Activated naive CD4-positive, alpha-beta T cell treated with anti-CD3 and anti-CD28 coated beads for 36 hours (primary cell): ENCODE results near the gene WDFY2. TPM values are rescaled to one million over a fixed set of nuclear protein-coding genes. Genes with fewer than 3 reads are reported as not detected.

Source experiments
- CTCF ChIA-PET: fragments of 350-600 bp; sonication (Branson Sonifier 250); formaldehyde crosslinking; loops from one replicate; lab custom pipeline; 2021; ENCODE audit warnings: antibody characterized with exemption; lab: Charles Lee
- DNase-seq: peaks from one replicate; pipeline ENCODE4 v3.0.0-alpha.2; 2020
- H3K27ac Mint-ChIP-seq: one replicate; pipeline ENCODE4 v1.8.0; 2021; ENCODE audit warnings: mild to moderate bottlenecking, mixed read lengths
- H3K27me3 Mint-ChIP-seq: one replicate; pipeline ENCODE4 v1.8.0; 2021; ENCODE audit warnings: low read depth, mixed read lengths
- H3K36me3 Mint-ChIP-seq: one replicate; pipeline ENCODE4 v1.8.0; 2021; ENCODE audit warnings: low read depth, mixed read lengths
- H3K4me1 Mint-ChIP-seq: one replicate; pipeline ENCODE4 v1.8.0; 2021; ENCODE audit warnings: low read depth, mixed read lengths
- H3K4me3 Mint-ChIP-seq: one replicate; pipeline ENCODE4 v1.8.0; 2021; ENCODE audit warnings: mild to moderate bottlenecking, moderate library complexity, mixed read lengths
- H3K9me3 Mint-ChIP-seq: one replicate; pipeline ENCODE4 v1.8.0; 2021; ENCODE audit warnings: mixed read lengths
- intact Hi-C: fragments of 100-400 bp; cut with micrococcal nuclease; formaldehyde crosslinking; loops from one replicate; pipeline ENCODE4 v1.15.1; 2023
- total RNA-seq, 2 experiments: library from RNA; stranded (reverse); gene quantifications; one replicate each; pipeline ENCODE4 v1.2.3, GENCODE V29; 2021

The WDFY2 gene
- total RNA-seq, 2 experiments from 2014 or later = 8.3 to 11.3 TPM

DNA sequence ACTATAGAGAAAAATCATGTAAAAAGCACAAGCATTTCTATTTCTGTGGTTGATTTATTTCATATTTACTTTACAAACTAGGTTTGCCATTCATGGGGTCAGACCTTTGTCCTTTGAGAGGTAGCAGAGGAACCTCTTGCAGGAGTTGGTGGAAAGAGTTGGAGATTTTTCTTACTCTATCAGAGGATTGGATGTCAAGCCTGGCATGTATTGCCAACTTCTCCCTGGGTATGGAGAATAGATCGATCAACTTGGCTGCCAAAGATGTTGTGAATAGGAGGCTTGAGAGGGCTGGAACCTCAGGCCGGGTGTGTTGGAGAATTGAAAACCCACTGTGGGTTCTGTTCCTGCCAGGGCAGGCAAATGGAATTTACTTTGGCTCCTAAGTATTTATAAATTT, 81.2 kb downstream of the WDFY2 start:
- H3K27me3 Mint-ChIP-seq = no peaks in the 10 kb centered on the region
- CTCF ChIA-PET = no interaction called here

DNA sequence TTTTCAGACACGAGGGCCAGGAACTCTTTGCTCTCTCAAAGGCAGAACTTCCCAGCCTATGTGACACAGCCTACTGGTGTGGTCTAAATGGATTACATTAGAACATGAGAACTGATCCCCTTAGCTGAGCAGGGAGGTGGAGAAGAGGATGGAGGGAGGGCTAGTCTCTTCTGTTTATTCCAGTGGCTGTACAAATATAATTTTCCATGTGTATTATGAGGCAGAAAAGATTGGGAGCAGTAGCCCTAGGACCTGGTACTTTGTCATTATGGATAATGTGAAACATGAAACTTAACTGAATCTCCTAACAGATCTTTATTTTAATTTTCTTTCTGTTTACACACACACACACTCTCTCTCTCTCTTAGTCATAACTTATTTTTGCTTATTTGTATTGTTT, 82.1 kb downstream of the WDFY2 start:
- no peak for DNase-seq
- CTCF ChIA-PET = no interaction called here
- Mint-ChIP-seq H3K27me3 (no peaks in the 10 kb centered on the region), H3K4me3 (no peak overlapping the region), H3K4me1 (peaks cover 18% of the 10 kb centered on the region), H3K36me3 (peaks cover 3% of the 10 kb centered on the region), H3K27ac (no peak overlapping the region), H3K9me3 (peaks cover 4% of the 10 kb centered on the region)
- intact Hi-C loops = no loop called here

More for the DNA sequence above, 81.2 kb downstream of the WDFY2 start:
- Mint-ChIP-seq H3K4me1 (peaks cover 18% of the 10 kb centered on the region), H3K4me3 (no peak overlapping the region), H3K27ac (no peak overlapping the region), H3K9me3 (no peaks in the 10 kb centered on the region), H3K36me3 (peaks cover 3% of the 10 kb centered on the region)
- DNase-seq = no peak
- intact Hi-C loops = no loop called here

DNA sequence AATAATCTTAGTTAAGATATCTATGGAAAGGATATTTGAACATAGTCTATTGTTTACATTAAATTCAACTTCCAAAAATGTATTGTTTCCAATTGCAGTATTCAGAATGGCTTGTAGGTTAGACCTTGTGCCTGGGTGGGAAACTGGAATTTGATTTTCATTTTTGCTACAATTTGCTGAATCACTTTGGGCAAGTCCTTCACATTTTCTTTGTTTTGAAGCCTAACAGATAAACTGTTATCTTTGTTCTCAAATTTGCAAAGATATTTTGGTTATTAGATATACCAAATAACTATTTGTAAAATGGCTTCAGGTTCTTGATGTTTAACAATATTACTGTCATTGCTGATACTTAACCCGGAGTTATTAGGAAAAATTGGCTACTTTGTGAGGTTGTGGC, 82.6 kb downstream of the WDFY2 start:
- CTCF ChIA-PET = no interaction called here

DNA sequence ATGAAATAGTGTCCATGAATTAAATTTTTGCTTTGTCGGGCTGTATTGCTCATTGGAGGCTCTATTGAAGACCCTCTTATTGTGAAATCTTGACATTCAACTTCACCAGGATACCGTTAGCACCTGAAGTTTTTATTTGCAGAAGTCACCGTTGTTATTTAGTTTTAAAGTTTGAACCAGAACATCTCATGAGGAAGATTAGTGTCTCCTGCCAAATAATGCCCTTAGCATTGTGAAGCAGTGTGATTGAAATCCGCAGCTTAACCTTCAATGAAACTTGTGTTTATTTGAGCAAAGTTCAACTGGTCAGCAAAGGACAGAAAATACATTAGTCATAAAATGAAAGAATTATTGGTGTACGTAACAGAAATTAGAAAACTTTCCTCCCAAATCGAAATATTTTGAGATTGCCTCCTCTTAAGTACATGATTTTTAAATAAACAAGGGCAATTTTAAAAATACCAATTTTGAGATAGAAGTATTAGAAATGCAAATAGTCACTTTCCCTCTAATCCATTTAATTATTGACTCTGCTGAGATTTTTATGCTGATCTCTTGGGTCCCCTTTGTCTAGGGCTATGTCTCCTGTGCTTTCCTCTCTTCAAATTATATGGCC, 84.4 kb downstream of the WDFY2 start:
- H3K36me3 Mint-ChIP-seq = peaks cover 6% of the 10 kb centered on the region
- no peak overlapping the region for H3K27ac Mint-ChIP-seq
- no peak overlapping the region for H3K4me3 Mint-ChIP-seq
- CTCF ChIA-PET = interaction anchor here (0.8 kb wide), 1 partner anchor 89 kb away, joined by 3 read pairs; no protein-coding TSS in a partner anchor
- DNase-seq = no peak
- H3K4me1 Mint-ChIP-seq = peaks cover 14% of the 10 kb centered on the region
- H3K9me3 Mint-ChIP-seq = peaks cover 8% of the 10 kb centered on the region
- H3K27me3 Mint-ChIP-seq = no peaks in the 10 kb centered on the region
- intact Hi-C loops = no loop called here

More for the DNA sequence above, 82.6 kb downstream of the WDFY2 start:
- Mint-ChIP-seq H3K4me1 (peaks cover 18% of the 10 kb centered on the region), H3K4me3 (no peak overlapping the region), H3K27me3 (no peaks in the 10 kb centered on the region), H3K27ac (no peak overlapping the region), H3K9me3 (peaks cover 4% of the 10 kb centered on the region), H3K36me3 (peaks cover 4% of the 10 kb centered on the region)
- no peak for DNase-seq
- intact Hi-C loops = no loop called here

DNA sequence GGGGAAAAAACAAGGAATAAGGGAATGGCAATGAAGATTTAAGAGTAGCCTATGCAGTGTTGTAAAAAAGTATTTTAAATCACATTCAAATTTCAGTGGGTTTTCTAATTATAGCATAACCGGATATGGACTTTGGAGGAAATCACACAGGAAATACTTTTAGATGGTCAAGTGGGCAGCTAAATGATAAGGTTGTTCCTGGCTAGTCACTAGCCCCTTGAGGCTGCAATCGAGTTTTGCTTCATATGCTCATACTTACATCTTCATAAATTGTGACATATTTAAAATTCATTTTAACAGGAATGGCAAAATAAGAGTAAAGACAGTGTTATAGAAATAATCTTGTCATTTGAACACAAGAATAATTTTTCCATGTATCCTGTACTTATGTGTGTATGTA, 88.9 kb downstream of the WDFY2 start:
- peaks cover 8% of the 10 kb centered on the region for H3K9me3 Mint-ChIP-seq
- intact Hi-C loops = no loop called here
- CTCF ChIA-PET = no interaction called here
- no peak for DNase-seq
- H3K27ac Mint-ChIP-seq = no peak overlapping the region
- no peak overlapping the region for H3K4me3 Mint-ChIP-seq
- no peaks in the 10 kb centered on the region for H3K27me3 Mint-ChIP-seq
- H3K4me1 Mint-ChIP-seq = peaks cover 1% of the 10 kb centered on the region
- peaks cover 8% of the 10 kb centered on the region for H3K36me3 Mint-ChIP-seq

DNA sequence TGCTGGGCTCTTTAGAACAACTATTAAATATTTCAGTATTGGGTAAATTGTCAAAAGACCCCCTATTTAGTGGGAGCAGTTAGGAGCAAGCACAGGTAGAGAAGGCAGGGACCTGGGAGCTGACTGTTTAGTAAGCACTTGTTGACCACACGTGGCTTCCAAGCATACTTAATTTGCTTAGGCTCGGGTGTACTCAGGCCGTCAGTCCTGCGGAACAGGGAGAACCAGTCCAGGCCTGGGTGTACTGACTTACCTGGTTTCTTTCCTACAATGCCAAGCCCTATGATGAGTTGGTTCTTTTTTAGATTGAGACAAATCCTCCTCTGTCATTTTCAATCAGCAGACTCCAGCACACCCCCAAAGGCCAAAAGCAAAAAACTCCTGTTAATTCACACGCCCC, 90.0 kb downstream of the WDFY2 start:
- intact Hi-C loops = no loop called here
- H3K4me1 Mint-ChIP-seq = peaks cover 1% of the 10 kb centered on the region
- H3K36me3 Mint-ChIP-seq = peaks cover 8% of the 10 kb centered on the region
- no peak overlapping the region for H3K27ac Mint-ChIP-seq
- H3K27me3 Mint-ChIP-seq = no peaks in the 10 kb centered on the region
- no peak overlapping the region for H3K4me3 Mint-ChIP-seq
- DNase-seq = no peak
- peaks cover 8% of the 10 kb centered on the region for H3K9me3 Mint-ChIP-seq
- CTCF ChIA-PET = no interaction called here

DNA sequence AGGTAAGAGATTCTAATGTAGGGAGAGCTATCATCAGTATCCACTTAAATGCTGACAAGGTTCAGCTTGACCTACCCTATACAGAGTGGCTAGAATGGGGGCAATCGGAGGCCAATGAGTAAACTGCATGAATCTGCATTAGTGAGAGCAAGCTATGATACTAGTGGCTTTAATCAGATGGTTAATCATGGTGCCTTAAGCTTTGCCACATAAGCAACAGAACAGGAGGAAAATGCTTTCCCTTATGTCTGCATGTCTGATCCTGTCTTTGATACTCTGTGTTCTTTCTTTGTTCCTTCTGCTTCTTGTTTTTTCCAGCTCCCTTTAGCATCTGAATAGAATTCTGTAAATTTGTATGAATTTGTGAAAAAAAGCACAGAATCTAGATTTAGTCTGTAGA, 91.1 kb downstream of the WDFY2 start:
- intact Hi-C loops = no loop called here
- Mint-ChIP-seq H3K27me3 (no peaks in the 10 kb centered on the region), H3K27ac (no peak overlapping the region), H3K36me3 (peaks cover 10% of the 10 kb centered on the region), H3K4me3 (no peak overlapping the region), H3K4me1 (peaks cover 1% of the 10 kb centered on the region), H3K9me3 (peaks cover 8% of the 10 kb centered on the region)
- CTCF ChIA-PET = no interaction called here
- DNase-seq = no peak

DNA sequence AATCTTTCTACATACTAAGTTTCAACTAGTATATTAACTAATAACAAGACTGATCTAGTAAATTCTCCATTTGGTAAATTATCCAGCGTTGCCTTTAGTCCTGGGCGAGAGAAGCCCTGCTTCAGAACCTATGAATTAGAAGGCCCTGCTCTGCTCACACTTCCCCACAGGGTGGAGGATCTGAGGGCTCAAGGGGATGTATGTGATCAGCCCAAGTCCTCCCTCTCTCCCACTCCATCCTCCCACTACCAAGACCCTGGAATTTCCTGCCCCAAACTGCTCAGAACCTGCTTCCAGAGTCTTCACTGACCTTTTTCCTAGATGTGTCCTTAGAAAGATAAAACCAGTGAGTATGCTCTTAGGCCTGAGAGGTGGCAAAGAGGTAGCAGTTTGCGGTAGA, 91.6 kb downstream of the WDFY2 start:
- peaks cover 10% of the 10 kb centered on the region for H3K36me3 Mint-ChIP-seq

DNA sequence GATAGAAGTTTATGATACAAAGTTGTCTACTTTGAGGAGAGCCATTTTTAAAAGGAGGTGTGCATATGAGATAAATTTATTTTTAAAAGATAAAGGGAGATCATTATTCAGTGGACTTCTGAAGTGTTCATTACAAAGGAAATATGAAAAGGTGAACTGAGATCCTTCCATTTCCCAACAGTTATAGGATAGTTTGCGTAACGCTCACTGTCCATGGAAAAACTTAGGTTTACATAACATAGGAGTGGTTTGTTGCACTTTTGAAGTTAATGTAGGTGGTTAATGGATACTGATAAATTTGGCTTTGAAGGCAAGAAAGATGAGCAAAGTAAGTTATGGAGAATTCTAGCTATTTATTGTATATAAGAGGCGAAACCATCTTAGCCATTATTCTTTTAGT, 92.5 kb downstream of the WDFY2 start:
- intact Hi-C loops = no loop called here
- no peak for DNase-seq
- peaks cover 3% of the 10 kb centered on the region for H3K9me3 Mint-ChIP-seq
- H3K4me3 Mint-ChIP-seq = no peak overlapping the region
- peaks cover 11% of the 10 kb centered on the region for H3K4me1 Mint-ChIP-seq
- H3K27ac Mint-ChIP-seq = no peak overlapping the region
- H3K27me3 Mint-ChIP-seq = no peaks in the 10 kb centered on the region
- CTCF ChIA-PET = no interaction called here
- H3K36me3 Mint-ChIP-seq = peaks cover 6% of the 10 kb centered on the region

More for the DNA sequence above, 91.6 kb downstream of the WDFY2 start:
- H3K4me1 Mint-ChIP-seq = peaks cover 4% of the 10 kb centered on the region
- peaks cover 6% of the 10 kb centered on the region for H3K9me3 Mint-ChIP-seq
- no peak for DNase-seq
- H3K4me3 Mint-ChIP-seq = no peak overlapping the region
- intact Hi-C loops = no loop called here
- no peak overlapping the region for H3K27ac Mint-ChIP-seq
- CTCF ChIA-PET = no interaction called here
- H3K27me3 Mint-ChIP-seq = no peaks in the 10 kb centered on the region

DNA sequence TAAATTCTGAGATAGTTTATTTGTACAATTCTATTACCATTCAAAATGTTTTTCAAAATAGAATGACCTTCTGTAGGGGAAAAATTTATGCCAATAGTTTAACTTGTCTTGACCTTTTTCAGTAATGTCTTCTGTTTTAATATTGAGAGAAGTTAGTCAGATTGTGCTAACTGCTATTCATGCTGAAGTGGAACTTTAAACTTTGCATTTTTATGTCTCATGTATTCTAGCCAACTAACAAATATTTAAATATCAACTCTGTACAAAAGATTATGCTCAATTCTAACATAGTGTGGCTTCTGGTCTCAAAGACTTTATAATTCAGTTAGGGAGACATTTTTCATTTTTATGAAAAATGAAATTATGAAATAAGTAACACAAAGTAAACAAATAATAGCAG, 94.2 kb downstream of the WDFY2 start:
- Mint-ChIP-seq H3K9me3 (no peaks in the 10 kb centered on the region), H3K27ac (no peak overlapping the region), H3K27me3 (no peaks in the 10 kb centered on the region), H3K4me3 (no peak overlapping the region), H3K36me3 (peaks cover 4% of the 10 kb centered on the region), H3K4me1 (peaks cover 14% of the 10 kb centered on the region)
- no peak for DNase-seq
- intact Hi-C loops = no loop called here
- CTCF ChIA-PET = no interaction called here

DNA sequence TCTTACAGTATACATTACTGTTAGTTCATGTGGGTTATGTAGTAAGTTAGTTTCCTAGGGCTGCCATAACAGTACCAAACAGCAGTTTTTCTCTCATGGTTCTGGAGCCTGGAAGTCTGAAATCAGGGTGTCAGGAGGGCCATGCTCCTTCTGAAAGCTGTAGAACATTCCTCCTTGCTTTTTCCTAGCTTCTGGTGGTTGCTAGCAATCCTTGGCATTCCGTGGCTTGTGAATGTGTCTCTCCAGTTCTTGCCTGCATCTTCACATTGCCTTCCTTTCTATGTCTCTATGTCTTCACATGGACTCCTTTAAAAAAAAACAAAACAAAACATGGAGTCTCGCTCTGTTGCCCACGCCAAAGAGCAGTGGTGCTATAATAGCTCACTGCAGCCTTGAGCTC, 95.4 kb downstream of the WDFY2 start:
- CTCF ChIA-PET = interaction anchor here (0.6 to 1.0 kb wide), 2 partner anchors 76 to 79 kb away, joined by 3 to 4 read pairs; no protein-coding TSS in a partner anchor
- no peak overlapping the region for H3K4me3 Mint-ChIP-seq
- H3K9me3 Mint-ChIP-seq = no peaks in the 10 kb centered on the region
- H3K27ac Mint-ChIP-seq = no peak overlapping the region
- peaks cover 4% of the 10 kb centered on the region for H3K36me3 Mint-ChIP-seq
- no peaks in the 10 kb centered on the region for H3K27me3 Mint-ChIP-seq
- DNase-seq = no peak
- intact Hi-C loops = loop anchor here (2.0 kb wide), 3 partner anchors 35 to 95 kb away; partner anchors contain the start of gene WDFY2
- peaks cover 13% of the 10 kb centered on the region for H3K4me1 Mint-ChIP-seq

DNA sequence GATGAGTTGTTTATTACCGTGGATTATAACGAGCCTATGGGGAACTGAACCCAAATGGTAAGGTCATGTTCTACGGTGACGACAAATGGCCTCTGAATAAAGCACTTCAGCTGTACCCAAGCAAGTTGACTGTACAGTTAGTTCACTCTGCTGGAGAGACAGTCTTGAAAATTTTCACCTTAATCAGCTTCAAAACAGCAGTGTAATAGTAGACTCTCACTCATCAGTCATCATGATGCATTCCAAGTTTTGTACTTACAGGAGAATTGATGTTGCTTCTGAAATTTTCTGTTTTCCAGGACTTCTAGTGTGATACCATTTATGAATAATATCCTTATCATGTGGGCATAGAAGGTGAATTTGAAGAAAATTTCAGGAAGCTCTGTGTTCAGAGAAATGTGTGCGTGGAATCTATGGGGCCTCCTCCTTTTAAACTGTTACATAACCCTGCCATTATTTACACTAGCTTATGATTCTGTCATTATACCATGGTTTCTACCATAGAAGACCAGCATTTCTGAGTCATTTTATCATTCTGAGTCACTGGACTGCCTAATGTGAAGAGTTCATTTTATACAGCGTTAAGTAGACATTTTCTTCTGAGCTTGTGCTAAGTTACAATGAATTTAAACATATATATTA, 96.9 kb downstream of the WDFY2 start:
- no peak for DNase-seq
- peaks cover 13% of the 10 kb centered on the region for H3K4me1 Mint-ChIP-seq
- H3K27ac Mint-ChIP-seq = no peak overlapping the region
- peaks cover 4% of the 10 kb centered on the region for H3K36me3 Mint-ChIP-seq
- H3K27me3 Mint-ChIP-seq = no peaks in the 10 kb centered on the region
- H3K9me3 Mint-ChIP-seq = no peaks in the 10 kb centered on the region
- intact Hi-C loops = loop anchor here (2.0 kb wide), 3 partner anchors 36 to 96 kb away; partner anchors contain the start of gene WDFY2
- CTCF ChIA-PET = interaction anchor here (1.2 to 1.9 kb wide), 2 partner anchors 58 to 117 kb away, joined by 3 to 5 read pairs; no protein-coding TSS in a partner anchor
- H3K4me3 Mint-ChIP-seq = no peak overlapping the region

DNA sequence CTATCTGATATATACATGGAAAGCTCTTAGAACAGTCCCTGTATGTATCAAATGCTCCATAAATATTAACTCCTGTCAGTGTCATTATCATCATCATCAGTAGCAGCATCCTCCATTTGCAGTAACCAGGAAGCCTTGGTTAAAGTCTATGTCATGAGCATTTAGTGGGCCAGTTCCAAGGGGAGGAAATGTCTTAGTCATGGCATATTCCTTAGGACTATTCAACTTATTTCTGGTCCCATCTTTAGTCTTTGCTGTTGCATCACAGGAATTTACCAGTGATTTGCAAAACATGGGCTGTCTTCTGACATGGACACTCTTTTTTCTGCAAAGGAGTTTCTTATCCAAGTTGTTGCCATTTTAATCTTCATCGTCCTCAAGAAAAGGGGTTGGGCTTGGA, 98.4 kb downstream of the WDFY2 start:
- Mint-ChIP-seq H3K27ac (no peak overlapping the region), H3K4me3 (no peak overlapping the region), H3K4me1 (peaks cover 13% of the 10 kb centered on the region), H3K36me3 (peaks cover 2% of the 10 kb centered on the region), H3K27me3 (no peaks in the 10 kb centered on the region), H3K9me3 (no peaks in the 10 kb centered on the region)
- no peak for DNase-seq
- CTCF ChIA-PET = no interaction called here
- intact Hi-C loops = no loop called here
